Activated CD8-positive, alpha-beta T cell treated with anti-CD3 and anti-CD28 coated beads, Interleukin-2, amount 10 ng/mL, durations not matched to agents 7 days and 5 days (primary cell): Measurements from ENCODE around the gene MX1. TPM values are rescaled to one million over a fixed set of nuclear protein-coding genes. Genes with fewer than 3 reads are reported as not detected.
A peak's percentile ranks its signal among the peaks of the same experiment; 100 is the strongest.
"Not testable (repeated sequence)": the region's sequence is repeated elsewhere in the genome, so short reads cannot be mapped to it uniquely, and the experiment has no call there.

Experiments used
- ATAC-seq: fragments of 150-1000 bp; cut with Tn5 transposase; one replicate; pipeline ENCODE4 v1.10.0; 2021; ENCODE audit warnings: moderate library complexity
- CTCF ChIA-PET: fragments of 350-600 bp; sonication (Branson Sonifier 250); formaldehyde crosslinking; loops from one replicate; lab custom pipeline; 2021; ENCODE audit warnings: antibody characterized with exemption; lab: Charles Lee
- POLR2A ChIA-PET: fragments of 350-600 bp; sonication (Branson Sonifier 250); formaldehyde crosslinking; loops from one replicate; lab custom pipeline; 2021; ENCODE audit warnings: antibody characterized with exemption; lab: Charles Lee
- DNase-seq: peaks from one replicate; pipeline ENCODE4 v3.0.0-alpha.2; 2020
- H3K27ac Mint-ChIP-seq: one replicate; pipeline ENCODE4 v1.8.0; 2021; ENCODE audit warnings: mild to moderate bottlenecking, mixed read lengths
- H3K27me3 Mint-ChIP-seq: one replicate; pipeline ENCODE4 v1.8.0; 2021; ENCODE audit warnings: low read depth, mixed read lengths
- H3K36me3 Mint-ChIP-seq: one replicate; pipeline ENCODE4 v1.8.0; 2021; ENCODE audit warnings: low read depth, mixed read lengths
- H3K4me1 Mint-ChIP-seq: one replicate; pipeline ENCODE4 v1.8.0; 2021; ENCODE audit warnings: low read depth, mixed read lengths
- H3K4me3 Mint-ChIP-seq: one replicate; pipeline ENCODE4 v1.8.0; 2021; ENCODE audit warnings: mild to moderate bottlenecking, mixed read lengths
- H3K9me3 Mint-ChIP-seq: one replicate; pipeline ENCODE4 v1.8.0; 2022; ENCODE audit warnings: mixed read lengths; ENCODE audit not compliant: insufficient read depth
- total RNA-seq, 2 experiments: library from RNA; stranded (reverse); gene quantifications; one replicate each; pipeline ENCODE4 v1.2.3, GENCODE V29; 2021

MX1 gene
- total RNA-seq, 2 experiments from 2014 or later: 563 to 584 TPM

DNA sequence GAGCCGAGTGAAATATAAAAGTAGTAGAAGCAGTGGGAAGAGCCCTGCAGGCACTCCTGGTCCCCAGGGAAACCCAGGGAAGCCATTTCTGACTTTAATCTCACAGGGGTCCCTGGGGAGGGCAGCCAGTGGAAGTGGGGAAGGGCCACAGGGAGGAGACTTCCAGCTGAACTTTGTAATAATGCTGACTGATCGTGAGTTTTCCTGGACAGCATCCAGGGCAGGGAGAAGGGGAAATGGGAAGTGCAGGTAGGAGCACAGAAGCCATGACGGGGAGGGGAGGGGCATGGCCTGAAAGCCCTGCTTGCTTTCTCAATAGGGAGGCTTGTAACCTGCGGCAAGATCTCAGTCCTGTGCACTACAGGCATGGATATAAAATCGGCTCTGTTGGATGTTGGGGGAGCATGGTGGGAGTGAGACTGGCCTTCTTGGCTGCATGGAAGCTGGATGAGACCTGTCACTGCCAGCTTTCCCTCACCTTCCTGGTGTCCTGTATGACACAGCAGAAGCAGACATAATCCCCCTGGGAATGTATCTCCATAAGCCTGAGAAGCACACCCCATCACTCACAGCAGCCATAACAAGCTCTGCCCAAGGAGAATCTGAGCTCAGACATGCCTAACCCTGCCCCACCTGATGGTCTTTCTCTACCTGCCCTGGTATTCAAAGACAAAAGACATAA, 15.1 kb upstream of the MX1 start:
- CTCF ChIA-PET: interaction anchor here (0.8 to 2.9 kb wide), 10 partner anchors 9 to 128 kb away, joined by 3 to 24 read pairs (median 4); partner anchors contain the start of genes MX1 and MX2
- Mint-ChIP-seq H3K36me3 (peaks cover 85% of the 10 kb centered on the region), H3K4me1 (peaks cover 14% of the 10 kb centered on the region), H3K4me3 (no peak overlapping the region), H3K9me3 (peaks cover 13% of the 10 kb centered on the region), H3K27ac (no peak overlapping the region), H3K27me3 (peaks cover 22% of the 10 kb centered on the region)
- DNase-seq (no peak), ATAC-seq (no peak)
- POLR2A ChIA-PET: interaction anchor here (0.7 to 4.7 kb wide), 3 partner anchors 14 to 41 kb away, joined by 3 to 25 read pairs (median 3); partner anchors contain the start of gene MX1

DNA sequence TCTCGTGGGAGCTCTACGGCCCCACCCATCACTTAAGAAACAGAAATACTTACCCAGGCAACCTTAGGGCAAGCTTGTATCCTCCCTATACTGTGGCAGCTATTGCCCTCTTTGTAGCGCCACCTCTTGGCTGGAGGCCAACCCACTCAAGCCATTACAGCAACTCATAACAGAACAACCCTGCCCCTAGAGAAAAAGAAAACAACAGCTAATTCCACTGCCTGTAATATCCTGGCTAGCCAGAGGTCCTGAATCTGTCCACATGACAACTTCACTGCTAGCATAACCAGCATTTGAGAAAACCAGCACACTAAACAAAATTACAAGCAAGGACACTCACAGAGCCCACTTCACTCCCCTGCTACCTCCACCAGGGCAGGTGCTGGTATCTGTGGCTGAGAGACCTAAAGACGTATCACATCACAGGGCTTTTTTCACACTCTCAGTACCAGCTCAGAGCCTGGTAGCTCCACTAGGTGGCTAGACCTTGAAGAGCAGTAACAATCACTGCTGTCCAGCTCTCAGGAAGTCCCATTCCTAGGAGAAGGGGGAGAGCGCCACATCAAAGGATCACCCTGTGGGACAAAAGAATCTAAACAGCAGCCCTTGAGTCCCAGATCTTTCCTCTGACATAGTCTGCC, 14.5 kb upstream of the MX1 start:
- Mint-ChIP-seq H3K4me1 (peaks cover 14% of the 10 kb centered on the region), H3K36me3 (peaks cover 80% of the 10 kb centered on the region), H3K27ac (no peak overlapping the region), H3K9me3 (peaks cover 13% of the 10 kb centered on the region), H3K27me3 (peaks cover 22% of the 10 kb centered on the region), H3K4me3 (no peak overlapping the region)
- ChIA-PET CTCF (interaction anchor here (0.6 to 2.9 kb wide), 10 partner anchors 9 to 129 kb away, joined by 3 to 24 read pairs (median 4); partner anchors contain the start of genes MX1 and MX2), POLR2A (interaction anchor here (0.7 to 4.7 kb wide), 4 partner anchors 14 to 42 kb away, joined by 3 to 25 read pairs (median 6); partner anchors contain the start of gene MX1)
- DNase-seq (no peak), ATAC-seq (peak; percentile 53)

DNA sequence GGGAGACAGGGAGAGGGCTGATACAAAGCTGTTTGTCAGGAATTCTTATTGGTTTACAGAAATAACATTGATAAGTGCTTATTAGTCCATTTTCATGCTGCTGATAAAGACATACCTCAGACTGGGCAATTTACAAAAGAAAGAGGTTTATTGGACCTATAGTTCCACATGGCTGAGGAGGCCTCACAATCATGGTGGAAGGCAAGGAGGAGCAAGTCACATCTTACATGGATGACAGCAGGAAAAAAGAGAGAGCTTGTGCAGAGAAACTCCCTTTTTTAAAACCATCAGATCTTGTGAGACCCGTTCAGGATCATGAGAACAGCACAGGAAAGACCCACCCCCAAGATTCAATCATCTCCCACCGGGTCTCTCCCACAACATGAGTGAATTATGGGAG, 8.5 kb upstream of the MX1 start:
- ChIA-PET CTCF (interaction anchor here (0.7 to 1.6 kb wide), 5 partner anchors 8 to 134 kb away, joined by 3 to 6 read pairs (median 4); no protein-coding TSS in a partner anchor), POLR2A (interaction anchor here (1.4 to 3.1 kb wide), 3 partner anchors 9 to 55 kb away, joined by 6 to 25 read pairs (median 9); partner anchors contain the start of genes MX1 and MX2)
- H3K4me1 Mint-ChIP-seq: peaks cover 50% of the 10 kb centered on the region
- peaks cover 46% of the 10 kb centered on the region for H3K36me3 Mint-ChIP-seq
- H3K4me3 Mint-ChIP-seq, H3K27ac Mint-ChIP-seq, ATAC-seq, DNase-seq: not testable (repeated sequence)
- peaks cover 19% of the 10 kb centered on the region for H3K9me3 Mint-ChIP-seq
- peaks cover 21% of the 10 kb centered on the region for H3K27me3 Mint-ChIP-seq

- ATAC-seq: no peak
- Mint-ChIP-seq H3K27me3 (peaks cover 15% of the 10 kb centered on the region), H3K4me3 (no peak overlapping the region), H3K27ac (peak overlapping the region; percentile 83), H3K9me3 (peaks cover 14% of the 10 kb centered on the region), H3K4me1 (peaks cover 59% of the 10 kb centered on the region), H3K36me3 (peaks cover 44% of the 10 kb centered on the region)
- ChIA-PET POLR2A (interaction anchor here (1.1 to 3.1 kb wide), 6 partner anchors 8 to 56 kb away, joined by 3 to 25 read pairs (median 8); partner anchors contain the start of genes MX1 and MX2), CTCF (interaction anchor here (0.9 to 1.6 kb wide), 5 partner anchors 9 to 135 kb away, joined by 3 to 6 read pairs (median 4); no protein-coding TSS in a partner anchor)
- DNase-seq: no peak
Measured at GRCh38 chr21:41418393-41418792, 7.6 kb upstream of the MX1 start.

- peaks cover 60% of the 10 kb centered on the region for H3K4me1 Mint-ChIP-seq
- H3K27me3 Mint-ChIP-seq: peaks cover 10% of the 10 kb centered on the region
- H3K4me3 Mint-ChIP-seq: peak overlapping the region; percentile 86
- no peak for ATAC-seq
- ChIA-PET POLR2A (interaction anchor here (1.1 to 3.1 kb wide), 5 partner anchors 8 to 57 kb away, joined by 3 to 25 read pairs (median 6); partner anchors contain the start of gene MX2), CTCF (interaction anchor here (0.7 to 1.6 kb wide), 6 partner anchors 9 to 136 kb away, joined by 3 to 6 read pairs (median 4); no protein-coding TSS in a partner anchor)
- H3K27ac Mint-ChIP-seq: peak overlapping the region; percentile 83
- DNase-seq: no peak
- H3K36me3 Mint-ChIP-seq: peaks cover 41% of the 10 kb centered on the region
- H3K9me3 Mint-ChIP-seq: peaks cover 9% of the 10 kb centered on the region
Measured at GRCh38 chr21:41418956-41419680, 6.9 kb upstream of the MX1 start.

- Mint-ChIP-seq H3K9me3 (peaks cover 5% of the 10 kb centered on the region), H3K27ac (peak overlapping the region; percentile 100), H3K4me3 (peak overlapping the region; percentile 86), H3K4me1 (peaks cover 71% of the 10 kb centered on the region), H3K36me3 (peaks cover 40% of the 10 kb centered on the region), H3K27me3 (peaks cover 4% of the 10 kb centered on the region)
- ChIA-PET CTCF (interaction anchor here (0.7 to 1.0 kb wide), 2 partner anchors 10 to 51 kb away, joined by 3 read pairs; no protein-coding TSS in a partner anchor), POLR2A (interaction anchor here (2.2 to 3.1 kb wide), 2 partner anchors 51 to 58 kb away, joined by 12 to 25 read pairs; partner anchors contain the start of gene MX2)
- DNase-seq (peak; percentile 77), ATAC-seq (peak; percentile 83)
Measured at GRCh38 chr21:41419921-41420862, 5.8 kb upstream of the MX1 start.

- H3K27me3 Mint-ChIP-seq, H3K9me3 Mint-ChIP-seq, ATAC-seq, DNase-seq, CTCF ChIA-PET, POLR2A ChIA-PET: not testable (repeated sequence)
- Mint-ChIP-seq H3K4me3 (peak overlapping the region; percentile 86), H3K27ac (peak overlapping the region; percentile 100), H3K4me1 (peaks cover 76% of the 10 kb centered on the region), H3K36me3 (peaks cover 43% of the 10 kb centered on the region)
Measured at GRCh38 chr21:41420998-41421397, 5.0 kb upstream of the MX1 start.

- Mint-ChIP-seq H3K4me3 (no peak overlapping the region), H3K36me3 (peaks cover 53% of the 10 kb centered on the region), H3K27ac (peak overlapping the region; percentile 100), H3K27me3 (no peaks in the 10 kb centered on the region), H3K9me3 (no peaks in the 10 kb centered on the region), H3K4me1 (peaks cover 77% of the 10 kb centered on the region)
- ATAC-seq (no peak), DNase-seq (no peak)
- ChIA-PET CTCF (interaction anchor here (1.1 to 2.5 kb wide), 6 partner anchors 9 to 139 kb away, joined by 3 to 13 read pairs (median 4); no protein-coding TSS in a partner anchor), POLR2A (interaction anchor here (7.8 to 10.3 kb wide), 2 partner anchors 53 to 62 kb away, joined by 105 to 178 read pairs; partner anchors contain the start of gene MX2)
Measured at GRCh38 chr21:41422546-41423304, 3.3 kb upstream of the MX1 start.

- ChIA-PET CTCF (interaction anchor here (1.1 to 2.5 kb wide), 6 partner anchors 9 to 140 kb away, joined by 3 to 13 read pairs (median 4); no protein-coding TSS in a partner anchor), POLR2A (interaction anchor here (7.8 to 10.3 kb wide), 2 partner anchors 54 to 62 kb away, joined by 105 to 178 read pairs; partner anchors contain the start of gene MX2)
- ATAC-seq, DNase-seq, H3K27me3 Mint-ChIP-seq, H3K4me3 Mint-ChIP-seq, H3K9me3 Mint-ChIP-seq: not testable (repeated sequence)
- Mint-ChIP-seq H3K4me1 (peaks cover 81% of the 10 kb centered on the region), H3K36me3 (peaks cover 55% of the 10 kb centered on the region), H3K27ac (peak overlapping the region; percentile 100)
Measured at GRCh38 chr21:41423305-41423636, 2.8 kb upstream of the MX1 start.
